Measurements from ENCODE around the gene SH3RF3. TPM values are rescaled to one million over a fixed set of nuclear protein-coding genes. Genes with fewer than 3 reads are reported as not detected.

The SH3RF3 gene
- total RNA-seq, 2 experiments from 2014 or later = 1.9 to 2.3 TPM

DNA sequence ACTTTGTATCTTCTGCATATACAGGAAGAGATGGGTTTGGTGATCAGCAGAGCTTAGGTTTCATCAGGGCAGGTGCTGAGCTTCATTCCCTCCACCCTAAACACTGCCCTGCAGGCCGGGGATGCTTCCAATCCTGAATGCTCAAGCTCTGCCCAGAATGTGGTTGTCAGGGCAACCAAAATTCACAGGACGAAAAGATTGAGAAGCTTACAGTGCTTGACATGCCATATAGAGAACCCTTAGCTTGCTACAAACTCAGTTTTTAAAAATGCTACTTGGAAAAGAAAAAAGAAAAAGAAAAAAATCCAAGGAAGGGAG, 65.6 kb downstream of the SH3RF3 start:
- TF ChIP-seq, protein P1, sequence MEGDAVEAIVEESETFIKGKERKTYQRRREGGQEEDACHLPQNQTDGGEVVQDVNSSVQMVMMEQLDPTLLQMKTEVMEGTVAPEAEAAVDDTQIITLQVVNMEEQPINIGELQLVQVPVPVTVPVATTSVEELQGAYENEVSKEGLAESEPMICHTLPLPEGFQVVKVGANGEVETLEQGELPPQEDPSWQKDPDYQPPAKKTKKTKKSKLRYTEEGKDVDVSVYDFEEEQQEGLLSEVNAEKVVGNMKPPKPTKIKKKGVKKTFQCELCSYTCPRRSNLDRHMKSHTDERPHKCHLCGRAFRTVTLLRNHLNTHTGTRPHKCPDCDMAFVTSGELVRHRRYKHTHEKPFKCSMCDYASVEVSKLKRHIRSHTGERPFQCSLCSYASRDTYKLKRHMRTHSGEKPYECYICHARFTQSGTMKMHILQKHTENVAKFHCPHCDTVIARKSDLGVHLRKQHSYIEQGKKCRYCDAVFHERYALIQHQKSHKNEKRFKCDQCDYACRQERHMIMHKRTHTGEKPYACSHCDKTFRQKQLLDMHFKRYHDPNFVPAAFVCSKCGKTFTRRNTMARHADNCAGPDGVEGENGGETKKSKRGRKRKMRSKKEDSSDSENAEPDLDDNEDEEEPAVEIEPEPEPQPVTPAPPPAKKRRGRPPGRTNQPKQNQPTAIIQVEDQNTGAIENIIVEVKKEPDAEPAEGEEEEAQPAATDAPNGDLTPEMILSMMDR (IDR thresholded peaks at IDR 0.05) = no peak
- H3K4me1 Mint-ChIP-seq (ENCODE audit: low read depth) = no peaks in the 10 kb centered on the region
- no peaks in the 10 kb centered on the region for H3K9me3 Mint-ChIP-seq
- no peaks in the 10 kb centered on the region for H3K36me3 Mint-ChIP-seq (ENCODE audit: low read depth)
- no peak overlapping the region for H3K4me3 Mint-ChIP-seq
- no peak overlapping the region for H3K27ac Mint-ChIP-seq
- POLR2A ChIA-PET = no interaction called here
- intact Hi-C loops (cut with micrococcal nuclease) = no loop called here
- no peak for DNase-seq
- peaks cover 3% of the 10 kb centered on the region for H3K27me3 Mint-ChIP-seq
- ATAC-seq = no peak
- CTCF ChIA-PET = interaction anchor here (0.9 to 1.5 kb wide), 2 partner anchors 10 to 66 kb away, joined by 3 to 4 read pairs; no protein-coding TSS in a partner anchor

DNA sequence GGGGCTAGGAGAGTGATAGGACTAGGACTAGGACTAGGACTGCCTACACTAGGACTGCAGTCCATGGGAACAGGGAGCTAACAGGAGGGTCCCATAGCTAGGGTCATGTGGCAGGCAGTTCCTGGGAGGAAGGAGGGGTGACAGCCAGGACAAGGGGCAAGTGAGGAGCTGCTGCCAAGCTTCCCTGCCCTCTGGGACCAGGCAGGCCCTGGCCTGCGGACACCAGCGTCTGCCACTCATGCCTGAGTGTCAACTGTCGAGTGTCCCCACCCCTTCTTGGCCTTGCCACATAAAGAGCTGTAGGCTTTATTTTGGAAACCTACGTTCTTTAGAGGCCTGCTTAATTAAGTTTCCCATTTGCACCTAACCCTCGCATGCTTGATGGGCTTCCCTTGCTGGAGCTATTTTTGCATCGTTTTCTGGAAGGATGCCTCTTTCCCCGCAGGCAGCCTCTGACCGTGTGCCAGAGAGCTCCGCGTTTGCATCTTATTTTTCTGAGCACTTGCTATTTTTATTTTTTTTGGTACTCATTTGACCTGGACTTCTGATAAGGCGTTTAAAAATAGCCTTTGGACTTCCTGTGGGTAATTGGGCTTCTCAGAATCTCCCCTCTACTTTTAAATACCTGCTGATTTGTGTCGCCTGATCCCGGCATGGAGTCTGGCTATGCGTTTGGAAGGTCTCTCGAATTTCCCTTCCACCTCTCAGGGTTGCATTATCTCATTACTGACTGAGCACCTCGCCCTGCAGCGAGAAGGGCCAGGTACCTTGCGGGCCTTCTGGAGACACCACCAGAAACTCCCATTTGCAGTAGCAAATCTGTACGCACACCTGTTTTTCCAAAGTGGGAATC, 66.4 kb downstream of the SH3RF3 start:
- CTCF ChIA-PET = no interaction called here
- TF ChIP-seq, protein P1 (IDR thresholded peaks at IDR 0.05) = no peak
- no peak overlapping the region for H3K27ac Mint-ChIP-seq
- no peaks in the 10 kb centered on the region for H3K9me3 Mint-ChIP-seq
- POLR2A ChIA-PET = interaction anchor here (0.7 kb wide), 1 partner anchor 19 kb away, joined by 3 read pairs; no protein-coding TSS in a partner anchor
- DNase-seq (no peak), ATAC-seq (no peak)
- no peaks in the 10 kb centered on the region for H3K36me3 Mint-ChIP-seq (ENCODE audit: low read depth)
- no peak overlapping the region for H3K4me3 Mint-ChIP-seq
- no peaks in the 10 kb centered on the region for H3K4me1 Mint-ChIP-seq (ENCODE audit: low read depth)
- intact Hi-C loops (cut with micrococcal nuclease) = no loop called here
- peaks cover 3% of the 10 kb centered on the region for H3K27me3 Mint-ChIP-seq

DNA sequence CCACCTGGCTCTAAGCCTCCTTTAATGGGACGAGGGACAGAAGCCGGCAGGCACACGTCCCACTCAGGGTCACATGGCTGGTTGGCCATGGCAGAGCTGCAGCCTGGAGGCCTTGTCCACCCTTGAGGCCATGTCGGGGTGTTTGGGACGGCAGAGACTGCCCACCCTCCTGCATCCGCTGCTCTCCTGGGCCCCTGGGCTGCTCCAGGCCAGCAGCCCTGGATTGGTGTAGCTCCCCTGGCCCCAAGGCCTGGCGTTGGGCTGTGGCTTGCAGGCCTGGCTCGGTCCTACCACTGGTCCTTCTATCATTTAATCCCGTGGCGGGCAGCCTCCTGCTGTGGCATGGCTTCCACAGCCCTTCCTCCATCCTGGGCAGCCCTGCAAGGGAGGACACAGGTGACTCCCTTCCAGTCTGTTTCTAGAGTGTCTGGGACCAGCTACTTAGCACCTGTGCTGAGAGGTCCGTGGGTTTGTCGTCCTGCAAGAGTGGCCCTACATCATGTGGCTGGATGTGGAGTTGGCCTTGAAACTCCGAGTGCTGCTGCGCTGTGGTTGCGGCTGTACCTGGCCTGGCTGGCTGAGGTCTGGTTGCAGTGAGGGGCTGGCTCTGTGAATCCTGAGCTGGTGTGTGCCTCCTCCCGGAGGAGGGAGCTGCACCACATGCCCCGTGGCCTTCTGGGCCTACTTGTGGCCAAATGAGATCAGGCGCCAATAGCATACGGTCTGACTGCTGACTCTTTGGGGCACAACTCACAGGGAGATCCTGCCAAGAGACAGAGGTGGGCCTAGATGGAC, 67.3 kb downstream of the SH3RF3 start:
- Mint-ChIP-seq H3K27me3 (peaks cover 3% of the 10 kb centered on the region), H3K4me1 (ENCODE audit: low read depth) (no peaks in the 10 kb centered on the region), H3K9me3 (no peaks in the 10 kb centered on the region), H3K36me3 (ENCODE audit: low read depth) (no peaks in the 10 kb centered on the region), H3K4me3 (no peak overlapping the region), H3K27ac (no peak overlapping the region)
- intact Hi-C loops (cut with micrococcal nuclease) = no loop called here
- POLR2A ChIA-PET = no interaction called here
- TF ChIP-seq, protein P1 (IDR thresholded peaks at IDR 0.05) = no peak
- ATAC-seq (no peak), DNase-seq (no peak)
- CTCF ChIA-PET = no interaction called here

DNA sequence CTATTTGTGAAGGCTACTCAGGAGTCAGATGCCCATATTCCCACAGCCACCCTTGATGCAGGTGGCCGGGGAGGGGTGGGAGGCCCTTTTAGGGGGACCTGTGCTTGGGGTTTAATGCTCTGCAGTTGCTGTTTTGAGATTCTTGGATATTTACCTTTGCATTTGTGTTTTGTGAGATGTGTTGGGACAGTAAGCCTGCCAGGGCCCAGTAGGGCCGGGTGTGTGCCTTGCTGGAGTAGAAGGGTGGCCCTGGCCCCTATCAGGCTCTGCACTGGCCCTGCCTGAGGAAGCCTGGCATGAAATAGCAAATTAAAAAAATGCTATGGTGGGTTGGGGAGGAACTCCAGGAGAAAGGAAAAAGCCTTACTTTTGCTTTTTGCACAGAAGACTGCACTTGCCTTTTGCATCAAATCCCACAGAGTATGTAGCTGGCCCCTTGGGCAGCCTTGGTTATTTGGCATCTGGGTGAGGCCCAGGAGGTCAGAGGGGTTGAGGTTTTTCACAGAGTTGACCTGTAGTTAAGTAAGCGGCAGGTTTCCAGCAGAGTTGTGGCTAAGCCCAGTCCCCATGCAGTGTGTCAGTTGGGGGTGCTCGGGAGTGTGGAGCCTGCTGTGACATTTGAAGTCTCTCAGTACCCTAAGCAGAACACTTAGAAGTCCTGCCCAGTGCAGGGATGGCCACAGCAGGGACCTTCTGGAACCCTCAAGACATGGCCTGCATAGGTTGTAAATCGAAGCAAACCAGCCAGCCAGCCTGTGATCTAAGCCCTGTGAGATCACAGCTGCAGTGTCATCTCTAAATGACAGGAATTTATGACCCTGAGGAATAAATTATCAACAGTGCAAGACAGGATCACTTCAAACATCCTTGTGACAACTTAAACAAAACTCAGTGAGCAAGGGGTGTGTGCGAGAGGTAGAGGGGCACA, 68.8 kb downstream of the SH3RF3 start:
- DNase-seq (no peak), ATAC-seq (no peak)
- H3K36me3 Mint-ChIP-seq (ENCODE audit: low read depth) = no peaks in the 10 kb centered on the region
- no peaks in the 10 kb centered on the region for H3K9me3 Mint-ChIP-seq
- no peaks in the 10 kb centered on the region for H3K4me1 Mint-ChIP-seq (ENCODE audit: low read depth)
- POLR2A ChIA-PET = no interaction called here
- H3K4me3 Mint-ChIP-seq = no peak overlapping the region
- CTCF ChIA-PET = no interaction called here
- intact Hi-C loops (cut with micrococcal nuclease) = no loop called here
- peaks cover 2% of the 10 kb centered on the region for H3K27me3 Mint-ChIP-seq
- H3K27ac Mint-ChIP-seq = no peak overlapping the region
- TF ChIP-seq, protein P1 (IDR thresholded peaks at IDR 0.05) = no peak

All from activated CD8-positive, alpha-beta T cell treated with anti-CD3 and anti-CD28 coated beads for 36 hours (primary cell).